ENCODE data around the gene KCNIP3.
A peak's percentile ranks its signal among the peaks of the same experiment; 100 is the strongest.

GRCh38 chr2:95379371-95379831 is 82.3 kb downstream of the KCNIP3 start:
- TF ChIP-seq CTCF (conservative IDR thresholded peaks at IDR 0.05) (peak; percentile 39; the same call in 1 of the 2 replicates), EZH2 (IDR thresholded peaks at IDR 0.05; ENCODE audit: low read depth) (no peak)
